ENCODE measurements around the gene RPL22. TPM values are rescaled to one million over a fixed set of nuclear protein-coding genes. Genes with fewer than 3 reads are reported as not detected.

The RPL22 gene
- total RNA-seq, 4 donors from 2014 or later = 75.5 to 237 (median 192) TPM

DNA sequence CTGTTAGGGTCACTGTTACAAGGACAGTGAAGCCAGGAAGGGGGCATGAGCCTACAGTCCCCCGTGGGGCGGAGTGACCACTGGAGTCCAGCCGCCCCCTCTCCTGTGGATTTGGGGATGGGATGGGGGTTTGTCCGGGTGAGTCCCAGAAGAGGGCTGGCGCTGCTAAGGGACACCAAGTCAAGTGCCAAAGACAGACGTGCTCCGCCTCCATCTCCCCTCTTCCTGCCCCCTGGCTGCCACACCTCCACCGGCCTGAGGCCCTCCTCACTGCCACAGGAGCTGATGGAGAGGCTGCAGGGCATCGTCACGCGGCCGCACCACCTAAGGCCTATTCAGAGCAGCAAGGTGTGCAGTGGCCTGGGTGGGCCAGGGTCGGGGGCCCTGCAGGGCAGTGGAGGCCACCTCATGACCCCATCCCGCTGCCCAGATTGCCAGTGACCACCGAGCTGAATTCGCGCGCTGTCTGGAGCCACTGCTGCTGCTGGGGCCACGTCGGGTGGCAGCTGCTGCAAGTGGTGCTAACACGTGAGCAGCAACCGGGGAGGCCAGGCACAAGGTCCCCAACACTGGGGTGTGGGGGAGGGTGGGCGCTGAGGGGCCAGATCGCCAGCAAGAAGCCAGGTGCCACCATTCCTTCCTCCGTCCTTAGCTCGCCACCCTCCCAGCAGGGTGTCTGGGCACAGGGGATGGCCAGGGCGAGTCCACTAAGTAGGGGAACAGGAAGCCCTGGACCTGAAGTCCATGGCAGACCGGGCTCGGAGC is 11.4 kb upstream of the RPL22 start:
- H3K9me3 ChIP-seq = no peaks in the 10 kb centered on the region
- peaks cover 12 to 41% (median 27%) of the 10 kb centered on the region in 3 donors for H3K4me1 ChIP-seq
- H3K27me3 ChIP-seq = peaks cover 0 to 20% (median 0%) of the 10 kb centered on the region in 4 donors
- H3K27ac ChIP-seq = no peak overlapping the region
- no peak for TF ChIP-seq POLR2A (IDR thresholded peaks at IDR 0.05)
- TF ChIP-seq, protein P1, sequence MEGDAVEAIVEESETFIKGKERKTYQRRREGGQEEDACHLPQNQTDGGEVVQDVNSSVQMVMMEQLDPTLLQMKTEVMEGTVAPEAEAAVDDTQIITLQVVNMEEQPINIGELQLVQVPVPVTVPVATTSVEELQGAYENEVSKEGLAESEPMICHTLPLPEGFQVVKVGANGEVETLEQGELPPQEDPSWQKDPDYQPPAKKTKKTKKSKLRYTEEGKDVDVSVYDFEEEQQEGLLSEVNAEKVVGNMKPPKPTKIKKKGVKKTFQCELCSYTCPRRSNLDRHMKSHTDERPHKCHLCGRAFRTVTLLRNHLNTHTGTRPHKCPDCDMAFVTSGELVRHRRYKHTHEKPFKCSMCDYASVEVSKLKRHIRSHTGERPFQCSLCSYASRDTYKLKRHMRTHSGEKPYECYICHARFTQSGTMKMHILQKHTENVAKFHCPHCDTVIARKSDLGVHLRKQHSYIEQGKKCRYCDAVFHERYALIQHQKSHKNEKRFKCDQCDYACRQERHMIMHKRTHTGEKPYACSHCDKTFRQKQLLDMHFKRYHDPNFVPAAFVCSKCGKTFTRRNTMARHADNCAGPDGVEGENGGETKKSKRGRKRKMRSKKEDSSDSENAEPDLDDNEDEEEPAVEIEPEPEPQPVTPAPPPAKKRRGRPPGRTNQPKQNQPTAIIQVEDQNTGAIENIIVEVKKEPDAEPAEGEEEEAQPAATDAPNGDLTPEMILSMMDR (IDR thresholded peaks at IDR 0.05) = no peak
- no peak for DNase-seq
- 88 to 94% methylated on average over 8 to 15 of the region's 29 CpGs for WGBS, 2 donors
- intact Hi-C loops (cut with DNase I) = no loop called here
- H3K4me3 ChIP-seq = no peak overlapping the region
- peaks cover 0 to 51% (median 0%) of the 10 kb centered on the region in 3 donors for H3K36me3 ChIP-seq

- peaks cover 20 to 49% (median 35%) of the 10 kb centered on the region in 3 donors for H3K4me1 ChIP-seq
- H3K27me3 ChIP-seq = peaks cover 0 to 22% (median 0%) of the 10 kb centered on the region in 4 donors
- no peaks in the 10 kb centered on the region for H3K9me3 ChIP-seq
- TF ChIP-seq, protein P1 (IDR thresholded peaks at IDR 0.05) = no peak
- TF ChIP-seq POLR2A (IDR thresholded peaks at IDR 0.05) = no peak
- H3K27ac ChIP-seq = no peak overlapping the region
- 88 to 90% methylated on average over 6 to 12 of the region's 17 CpGs for WGBS, 2 donors
- peaks cover 0 to 47% (median 0%) of the 10 kb centered on the region in 3 donors for H3K36me3 ChIP-seq
- no peak for DNase-seq
- intact Hi-C loops (cut with DNase I) = no loop called here
- peak overlapping the region in 2 of 4 donors; percentile 45 to 63 for H3K4me3 ChIP-seq
Measured at GRCh38 chr1:6209661-6210580, 10.5 kb upstream of the RPL22 start.

GRCh38 chr1:6208723-6209660 is 9.6 kb upstream of the RPL22 start:
- H3K27ac ChIP-seq = no peak overlapping the region
- no peak for TF ChIP-seq POLR2A (IDR thresholded peaks at IDR 0.05)
- TF ChIP-seq, protein P1 (IDR thresholded peaks at IDR 0.05) = peak in 4 of 6 experiments; percentile 17 to 45 (median 37)
- WGBS, 2 donors = 31 to 51% methylated on average over 4 to 7 of the region's 99 CpGs
- H3K4me3 ChIP-seq = peak overlapping the region in 3 of 4 donors; percentile 41 to 63 (median 45)
- peaks cover 0 to 47% (median 0%) of the 10 kb centered on the region in 3 donors for H3K36me3 ChIP-seq
- H3K27me3 ChIP-seq = peaks cover 0 to 22% (median 0%) of the 10 kb centered on the region in 4 donors
- peaks cover 22 to 58% (median 38%) of the 10 kb centered on the region in 3 donors for H3K4me1 ChIP-seq
- H3K9me3 ChIP-seq = no peaks in the 10 kb centered on the region
- DNase-seq = no peak
- intact Hi-C loops (cut with DNase I) = no loop called here

- H3K27me3 ChIP-seq = peaks cover 0 to 22% (median 0%) of the 10 kb centered on the region in 4 donors
- H3K36me3 ChIP-seq = peaks cover 0 to 45% (median 0%) of the 10 kb centered on the region in 3 donors
- WGBS, 2 donors = 83 to 87% methylated on average over 3 to 9 of the region's 10 CpGs
- no peak overlapping the region for H3K4me3 ChIP-seq
- intact Hi-C loops (cut with DNase I) = no loop called here
- peaks cover 22 to 58% (median 38%) of the 10 kb centered on the region in 3 donors for H3K4me1 ChIP-seq
- TF ChIP-seq, protein P1 (IDR thresholded peaks at IDR 0.05) = no peak
- no peak for TF ChIP-seq POLR2A (IDR thresholded peaks at IDR 0.05)
- H3K9me3 ChIP-seq = no peaks in the 10 kb centered on the region
- no peak overlapping the region for H3K27ac ChIP-seq
- DNase-seq = no peak
Measured at GRCh38 chr1:6207921-6208320, 8.5 kb upstream of the RPL22 start.

Data from esophagus squamous epithelium (tissue), 5 donors.